HAP-1 (cell line): ENCODE results near the gene LRRC34.

Experiments
- DNase-seq, 2 experiments: peaks; one replicate each; pipeline ENCODE4 v3.0.0-alpha.2; 2016 to 2020; ENCODE audit warnings: low spot score in 2 of 2
- H3K27me3 ChIP-seq: fragments of 250-450 bp; sonication (Bioruptor Pico); 2 replicates; pipeline ENCODE4 v1.5.1; 2020; ENCODE audit warnings: low read depth, mild to moderate bottlenecking, moderate library complexity
- H3K36me3 ChIP-seq: fragments of 250-450 bp; sonication (Bioruptor Pico); replicated peaks from 2 replicates; pipeline ENCODE4 v1.5.1; 2020; ENCODE audit warnings: mild to moderate bottlenecking
- H3K4me1 ChIP-seq: fragments of 250-450 bp; sonication (Bioruptor Pico); 2 replicates; pipeline ENCODE4 v1.5.1; 2020; ENCODE audit warnings: mild to moderate bottlenecking
- H3K4me3 ChIP-seq: fragments of 250-450 bp; sonication (Bioruptor Pico); 2 replicates; pipeline ENCODE4 v1.5.1; 2020; ENCODE audit warnings: mild to moderate bottlenecking, moderate library complexity
- H3K9me3 ChIP-seq: fragments of 250-450 bp; sonication (Bioruptor Pico); 2 replicates; pipeline ENCODE4 v1.5.1; 2020; ENCODE audit warnings: mild to moderate bottlenecking, moderate library complexity
- in situ Hi-C: fragments of 300-500 bp; cut with MboI; formaldehyde crosslinking; loops from 3 replicates; pipeline ENCODE4 v1.14.3; 2020; ENCODE audit warnings: low sequenced_read_pairs, inconsistent platforms, mixed read lengths

Gene LRRC34

DNA sequence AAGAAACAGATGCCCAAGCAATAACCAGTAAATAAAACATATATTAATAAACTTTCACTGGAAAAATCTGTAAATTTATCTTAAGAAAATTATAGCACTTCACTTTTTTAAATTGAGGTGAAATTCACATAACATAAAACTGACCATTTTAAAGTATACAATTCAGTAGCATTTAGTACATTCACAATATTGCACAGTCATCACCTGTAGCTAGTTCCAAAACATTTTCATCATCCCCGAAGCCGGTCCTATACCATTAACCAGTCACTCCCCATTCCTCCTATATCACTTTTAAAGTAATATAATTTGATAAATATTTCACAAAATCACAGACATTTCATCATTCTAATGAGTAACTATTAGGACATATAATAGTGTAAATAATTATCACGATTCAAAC, 8.0 kb downstream of the LRRC34 start:
- no peak for DNase-seq
- Histone ChIP-seq H3K27me3 (no peaks in the 10 kb centered on the region), H3K36me3 (peaks cover 53% of the 10 kb centered on the region), H3K4me3 (no peak overlapping the region), H3K9me3 (no peaks in the 10 kb centered on the region), H3K4me1 (no peaks in the 10 kb centered on the region; the same call in none of the 2 replicates)
- in situ Hi-C loops = no loop called here

DNA sequence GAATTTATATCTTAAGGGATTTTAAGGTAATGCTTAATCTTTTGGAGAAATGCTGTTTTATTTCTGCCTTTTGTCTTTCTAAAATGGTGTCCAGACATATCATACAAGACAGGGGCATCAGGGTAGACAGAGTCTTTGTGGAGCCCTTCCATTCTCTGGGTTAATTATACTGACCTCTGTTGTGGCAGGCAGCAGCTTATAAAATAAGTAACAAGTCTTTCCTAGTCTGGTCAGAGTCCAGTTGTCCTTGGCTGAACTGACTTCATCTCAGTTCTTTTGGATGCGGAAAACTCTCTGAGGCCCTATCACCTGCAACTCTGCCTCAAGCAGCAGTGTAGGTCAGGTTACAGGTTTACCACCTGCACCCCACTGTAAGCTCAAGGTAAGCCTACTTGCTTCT, 20.3 kb downstream of the LRRC34 start:
- Histone ChIP-seq H3K27me3 (no peaks in the 10 kb centered on the region), H3K9me3 (no peaks in the 10 kb centered on the region), H3K4me1 (no peaks in the 10 kb centered on the region), H3K36me3 (peaks cover 23% of the 10 kb centered on the region), H3K4me3 (no peak overlapping the region)
- in situ Hi-C loops = no loop called here
- DNase-seq = no peak

DNA sequence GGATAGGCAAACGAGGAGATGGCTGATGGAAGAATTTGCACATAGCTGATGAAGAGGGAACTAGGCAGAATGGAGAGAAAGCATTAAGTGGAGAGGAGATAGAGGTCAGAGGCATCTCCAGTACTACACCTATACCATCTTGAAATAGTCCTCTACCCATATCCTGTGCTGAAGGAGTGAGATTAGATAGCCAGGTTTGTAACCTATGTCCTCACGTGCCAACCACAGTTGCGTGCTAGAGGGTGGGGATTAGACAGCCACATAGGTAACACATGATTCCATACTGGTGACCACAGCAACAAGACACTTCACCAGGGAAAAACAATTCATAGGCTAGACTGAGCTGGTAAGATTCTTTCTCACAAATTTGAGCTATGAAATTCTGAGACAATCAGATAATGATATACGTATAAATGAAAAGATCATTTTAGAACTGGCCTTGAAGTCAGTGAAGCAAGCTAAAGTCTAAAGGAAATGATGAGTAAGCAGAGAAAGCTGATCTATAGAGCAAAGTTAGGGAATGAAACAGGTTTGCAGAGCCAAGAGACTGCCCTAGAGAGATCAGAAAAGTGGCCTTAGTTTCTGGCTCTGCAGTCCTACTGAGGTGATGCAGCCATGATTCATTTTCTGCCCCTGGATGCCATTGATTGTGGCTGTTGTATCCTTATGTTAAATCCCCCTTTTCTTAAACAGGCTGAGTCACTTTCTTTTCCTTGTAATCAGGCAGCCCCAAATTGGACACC, 21.8 kb downstream of the LRRC34 start:
- DNase-seq = no peak
- peaks cover 37% of the 10 kb centered on the region for H3K36me3 ChIP-seq
- in situ Hi-C loops = no loop called here

DNA sequence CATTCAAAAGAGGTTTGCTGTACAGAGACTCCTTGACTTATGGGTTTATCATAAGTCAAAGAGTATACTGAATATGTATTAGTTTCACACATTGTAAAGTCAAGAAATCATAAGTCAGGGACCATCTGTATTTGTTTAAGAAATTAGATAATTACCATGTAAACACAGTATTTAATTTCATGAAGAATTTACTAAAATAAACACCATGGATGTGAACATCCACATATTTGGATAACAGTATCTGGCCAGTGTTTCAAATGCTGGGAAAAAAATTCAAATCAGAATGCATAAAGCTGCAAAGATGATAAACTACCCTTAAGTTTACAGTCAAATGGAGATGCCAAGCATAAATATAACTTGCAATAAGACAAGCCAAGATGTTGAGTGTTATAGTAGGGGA, 22.5 kb downstream of the LRRC34 start:
- Histone ChIP-seq H3K27me3 (no peaks in the 10 kb centered on the region), H3K4me3 (no peak overlapping the region), H3K9me3 (no peaks in the 10 kb centered on the region), H3K4me1 (no peaks in the 10 kb centered on the region), H3K36me3 (peaks cover 43% of the 10 kb centered on the region)
- DNase-seq = no peak
- in situ Hi-C loops = no loop called here

More for the DNA sequence above, 21.8 kb downstream of the LRRC34 start:
- Histone ChIP-seq H3K27me3 (no peaks in the 10 kb centered on the region), H3K4me1 (no peaks in the 10 kb centered on the region), H3K4me3 (no peak overlapping the region), H3K9me3 (no peaks in the 10 kb centered on the region)

DNA sequence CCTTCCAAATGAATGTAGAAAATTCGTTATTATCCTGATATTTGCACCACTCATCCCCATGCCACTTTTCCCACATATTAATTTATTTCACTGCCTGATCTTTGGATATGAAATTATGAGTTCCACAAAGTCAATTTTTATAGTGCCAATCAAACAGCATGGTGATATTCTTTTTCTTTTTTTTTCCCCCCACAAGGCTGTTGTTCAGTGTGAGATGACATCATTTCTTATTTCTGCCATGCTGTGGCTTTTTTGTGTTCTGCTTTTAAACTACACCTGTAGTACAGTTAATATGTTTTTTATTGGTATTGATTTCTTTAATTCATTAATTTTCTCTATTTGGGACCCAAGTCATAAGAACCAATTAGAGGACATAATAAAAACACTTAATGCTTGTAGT, 24.9 kb downstream of the LRRC34 start:
- in situ Hi-C loops = no loop called here
- Histone ChIP-seq H3K4me1 (no peaks in the 10 kb centered on the region), H3K36me3 (peaks cover 57% of the 10 kb centered on the region), H3K4me3 (no peak overlapping the region), H3K9me3 (no peaks in the 10 kb centered on the region), H3K27me3 (no peaks in the 10 kb centered on the region)
- no peak for DNase-seq

DNA sequence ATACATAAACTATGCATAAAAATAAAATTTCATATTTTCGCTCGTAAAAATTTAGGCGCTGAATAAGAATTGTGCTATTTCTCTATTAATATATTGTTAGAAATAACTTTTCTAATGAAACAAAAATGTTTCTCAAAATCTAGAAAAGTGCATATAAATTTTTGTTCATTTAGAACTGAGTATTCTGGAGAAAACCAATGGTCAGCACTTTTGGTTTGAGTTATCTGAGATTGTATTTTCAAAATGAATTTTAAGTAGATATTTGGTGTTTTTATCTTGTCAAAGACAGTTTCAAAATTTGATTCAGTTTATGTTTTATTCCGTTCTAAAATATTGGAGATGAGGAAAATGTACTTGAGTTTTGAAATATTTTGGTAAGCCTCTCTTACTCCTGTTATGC, 25.6 kb downstream of the LRRC34 start:
- DNase-seq = no peak
- peaks cover 63% of the 10 kb centered on the region for H3K36me3 ChIP-seq
- no peaks in the 10 kb centered on the region for H3K9me3 ChIP-seq
- H3K4me3 ChIP-seq = no peak overlapping the region
- H3K27me3 ChIP-seq = no peaks in the 10 kb centered on the region
- no peaks in the 10 kb centered on the region for H3K4me1 ChIP-seq
- in situ Hi-C loops = no loop called here

DNA sequence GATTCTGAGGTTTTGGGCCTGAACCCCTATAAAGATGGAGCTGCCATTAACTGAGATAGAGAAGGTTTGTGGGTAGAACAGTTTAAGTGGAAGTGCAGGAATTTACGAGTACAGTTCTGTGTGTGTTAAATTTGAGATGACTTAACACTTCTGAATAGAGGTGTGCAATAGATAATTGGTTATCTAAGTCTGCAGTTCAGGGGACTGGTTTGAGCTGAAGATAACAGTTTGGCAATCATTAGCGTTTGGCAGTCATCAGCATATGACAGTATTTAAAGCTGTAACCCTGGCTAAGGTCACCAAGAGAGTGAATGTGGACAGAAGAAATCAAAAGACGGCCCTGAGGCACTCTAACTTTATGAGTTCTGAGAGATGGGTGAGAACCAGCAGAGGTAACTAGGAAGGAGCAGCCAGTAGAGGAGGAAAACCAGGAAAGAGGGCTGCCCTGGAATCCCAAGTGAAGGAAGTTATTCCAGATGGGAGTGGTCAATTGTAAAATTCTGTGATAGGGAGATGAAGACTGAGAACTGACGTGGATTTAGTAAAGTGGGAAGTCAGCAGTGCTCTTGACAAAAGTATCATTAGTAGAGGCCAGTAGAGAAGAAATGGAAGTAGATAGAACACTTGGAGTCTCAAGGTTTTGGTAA, 31.4 kb downstream of the LRRC34 start:
- Histone ChIP-seq H3K36me3 (peaks cover 78% of the 10 kb centered on the region), H3K4me1 (peaks cover under 1% of the 10 kb centered on the region; the same call in 1 of the 2 replicates), H3K9me3 (no peaks in the 10 kb centered on the region), H3K27me3 (no peaks in the 10 kb centered on the region), H3K4me3 (no peak overlapping the region)
- DNase-seq = no peak
- in situ Hi-C loops = no loop called here

DNA sequence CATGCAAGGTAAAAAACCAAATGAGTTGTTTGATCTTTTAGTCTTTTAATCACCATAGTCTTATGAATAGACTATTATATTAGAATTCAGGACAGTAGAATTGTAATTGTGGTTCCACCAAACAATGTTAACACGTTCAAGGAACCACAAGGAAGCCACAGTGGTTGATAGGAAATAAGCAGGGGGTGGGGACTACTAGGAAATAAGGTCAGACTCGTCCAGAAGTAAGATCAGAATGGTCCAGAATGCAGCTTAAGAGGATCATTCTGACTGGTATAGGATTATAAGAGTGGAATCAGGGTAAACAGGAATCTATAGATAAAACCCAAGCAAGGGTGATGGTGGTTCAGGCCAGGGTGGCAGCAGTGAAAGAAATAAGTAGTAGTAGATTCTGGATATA, 32.0 kb downstream of the LRRC34 start:
- Histone ChIP-seq H3K4me3 (no peak overlapping the region), H3K4me1 (peaks cover 7% of the 10 kb centered on the region; the same call in 1 of the 2 replicates), H3K27me3 (no peaks in the 10 kb centered on the region), H3K9me3 (no peaks in the 10 kb centered on the region), H3K36me3 (peaks cover 78% of the 10 kb centered on the region)
- in situ Hi-C loops = no loop called here
- no peak for DNase-seq

DNA sequence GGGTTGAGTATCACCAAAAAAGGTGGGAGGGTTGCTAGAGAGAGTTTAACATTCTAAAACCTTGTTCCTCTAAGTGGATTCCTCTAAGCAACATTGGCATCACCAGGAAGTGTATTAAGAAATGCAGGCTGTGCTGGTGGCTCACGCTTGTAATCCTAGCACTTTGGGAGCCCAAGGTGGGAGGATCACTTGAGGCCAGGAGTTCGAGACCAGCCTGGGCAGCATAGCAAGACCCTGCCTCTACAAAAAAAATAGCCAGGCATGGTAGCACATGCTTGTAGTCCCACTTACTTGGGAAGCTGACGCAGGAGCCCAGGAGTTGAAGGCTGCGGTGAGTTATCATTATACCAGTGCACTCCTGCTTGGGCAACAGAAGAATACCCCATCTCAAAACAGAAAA, 34.9 kb downstream of the LRRC34 start:
- Histone ChIP-seq H3K27me3 (no peaks in the 10 kb centered on the region), H3K36me3 (peaks cover 73% of the 10 kb centered on the region), H3K9me3 (no peaks in the 10 kb centered on the region), H3K4me1 (peaks cover 21% of the 10 kb centered on the region), H3K4me3 (no peak overlapping the region)
- in situ Hi-C loops = no loop called here
- DNase-seq = no peak

DNA sequence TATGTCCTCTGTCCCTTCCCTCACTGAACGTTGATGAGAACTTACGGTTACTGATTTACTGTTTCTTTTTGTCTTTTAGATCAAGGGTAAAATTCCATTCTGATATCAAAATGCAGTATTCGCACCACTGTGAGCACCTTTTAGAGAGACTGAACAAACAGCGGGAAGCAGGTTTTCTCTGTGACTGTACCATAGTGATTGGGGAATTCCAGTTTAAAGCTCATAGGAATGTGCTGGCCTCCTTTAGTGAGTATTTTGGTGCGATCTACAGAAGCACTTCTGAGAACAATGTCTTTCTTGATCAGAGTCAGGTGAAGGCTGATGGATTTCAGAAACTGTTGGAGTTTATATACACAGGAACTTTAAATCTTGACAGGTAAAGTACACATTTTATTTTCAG, 38.5 kb downstream of the LRRC34 start:
- Histone ChIP-seq H3K4me3 (peak overlapping the region; percentile 93), H3K27me3 (no peaks in the 10 kb centered on the region), H3K36me3 (peaks cover 43% of the 10 kb centered on the region), H3K9me3 (no peaks in the 10 kb centered on the region), H3K4me1 (peaks cover 21% of the 10 kb centered on the region)
- in situ Hi-C loops = no loop called here
- DNase-seq = peak in 1 of 2 experiments; percentile 14

DNA sequence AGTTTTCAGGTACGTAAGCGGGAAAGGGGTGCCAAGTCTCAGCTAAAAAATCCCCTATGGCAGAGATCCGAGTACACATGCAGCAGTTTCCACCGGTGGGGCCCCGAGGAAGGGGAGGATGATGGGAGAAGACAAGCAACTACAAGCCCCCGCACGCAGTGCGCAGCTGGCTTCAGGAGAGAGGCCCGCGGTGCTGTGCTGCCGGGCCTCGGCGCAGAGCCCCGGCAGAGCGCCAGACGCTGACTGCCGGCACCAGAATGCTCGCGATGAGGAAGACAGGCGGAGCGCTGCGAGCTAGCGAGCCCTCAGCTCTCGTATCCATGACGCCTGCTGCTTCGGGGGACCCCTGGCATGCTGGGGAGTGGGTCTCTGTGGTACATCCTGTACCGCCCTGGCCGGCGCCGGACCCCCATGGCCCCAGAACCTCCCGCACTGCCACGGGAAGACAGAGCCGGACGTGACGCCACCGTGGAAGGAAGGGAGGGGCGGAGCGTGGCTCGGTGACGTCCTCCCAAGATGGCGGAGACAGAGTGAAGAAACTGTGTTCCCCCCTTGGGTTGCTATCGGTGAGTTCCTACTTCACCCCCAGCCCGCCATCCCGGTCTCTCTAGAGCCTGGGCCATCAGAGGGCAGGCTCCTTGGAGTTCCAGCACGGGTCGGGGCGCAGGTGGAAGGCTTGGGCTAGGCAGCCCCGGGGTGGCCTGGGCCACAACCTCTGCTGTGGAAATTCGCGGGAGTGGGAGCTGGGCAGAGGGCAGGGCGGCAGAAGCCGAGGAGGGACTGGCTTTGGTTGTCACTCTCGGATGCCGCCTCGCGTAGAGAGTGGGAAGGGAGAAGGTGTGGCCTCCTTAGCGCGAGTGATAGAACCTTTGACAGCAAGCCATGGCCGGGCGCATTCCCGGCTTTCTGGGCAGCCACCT, 39.5 kb downstream of the LRRC34 start, which contains the start of gene MYNN:
TSS of gene MYNN (plus strand) at position 500 of the 920 bp plus-strand sequence. CDS start 900 bp downstream, outside the sequence.
- peak; percentile 83 to 93 for DNase-seq
- H3K9me3 ChIP-seq = no peaks in the 10 kb centered on the region
- H3K27me3 ChIP-seq = no peaks in the 10 kb centered on the region
- in situ Hi-C loops = no loop called here
- peaks cover 21% of the 10 kb centered on the region for H3K4me1 ChIP-seq
- peaks cover 34% of the 10 kb centered on the region for H3K36me3 ChIP-seq
- peak within 1 kb of the TSS; percentile 93 for H3K4me3 ChIP-seq

DNA sequence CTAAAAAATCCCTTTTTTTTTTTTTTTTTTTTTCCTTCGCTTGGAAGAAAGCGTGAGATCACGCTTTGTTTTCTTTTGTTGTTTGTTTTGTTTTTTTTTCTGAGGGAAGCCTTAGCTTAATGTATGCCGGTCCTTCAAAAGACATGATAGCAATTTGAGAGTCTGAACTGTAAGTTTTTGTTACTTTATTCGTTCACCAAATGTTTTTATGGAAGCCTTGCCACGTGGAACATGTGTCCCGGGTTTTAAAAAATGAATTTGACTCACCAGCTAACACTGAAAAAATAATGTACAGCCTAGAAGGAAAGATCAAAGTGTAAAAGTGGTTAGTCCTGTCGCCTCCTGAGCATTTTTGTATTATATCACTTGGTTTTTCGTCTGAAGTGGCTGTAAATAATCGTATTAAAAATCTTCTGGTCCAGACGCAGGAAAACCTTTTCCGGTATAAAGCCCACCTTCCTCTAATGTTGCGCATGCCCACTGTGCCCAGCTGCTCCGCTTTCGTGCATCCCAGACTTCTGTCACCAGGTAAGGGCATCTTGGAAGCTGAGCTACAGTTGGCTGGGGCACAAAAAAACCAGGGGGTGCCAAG, 40.3 kb downstream of the LRRC34 start:
- peaks cover 21% of the 10 kb centered on the region for H3K4me1 ChIP-seq
- no peaks in the 10 kb centered on the region for H3K27me3 ChIP-seq
- H3K4me3 ChIP-seq = peak overlapping the region; percentile 93
- peak; percentile 75 to 79 for DNase-seq
- H3K36me3 ChIP-seq = peaks cover 27% of the 10 kb centered on the region
- no peaks in the 10 kb centered on the region for H3K9me3 ChIP-seq
- in situ Hi-C loops = no loop called here

DNA sequence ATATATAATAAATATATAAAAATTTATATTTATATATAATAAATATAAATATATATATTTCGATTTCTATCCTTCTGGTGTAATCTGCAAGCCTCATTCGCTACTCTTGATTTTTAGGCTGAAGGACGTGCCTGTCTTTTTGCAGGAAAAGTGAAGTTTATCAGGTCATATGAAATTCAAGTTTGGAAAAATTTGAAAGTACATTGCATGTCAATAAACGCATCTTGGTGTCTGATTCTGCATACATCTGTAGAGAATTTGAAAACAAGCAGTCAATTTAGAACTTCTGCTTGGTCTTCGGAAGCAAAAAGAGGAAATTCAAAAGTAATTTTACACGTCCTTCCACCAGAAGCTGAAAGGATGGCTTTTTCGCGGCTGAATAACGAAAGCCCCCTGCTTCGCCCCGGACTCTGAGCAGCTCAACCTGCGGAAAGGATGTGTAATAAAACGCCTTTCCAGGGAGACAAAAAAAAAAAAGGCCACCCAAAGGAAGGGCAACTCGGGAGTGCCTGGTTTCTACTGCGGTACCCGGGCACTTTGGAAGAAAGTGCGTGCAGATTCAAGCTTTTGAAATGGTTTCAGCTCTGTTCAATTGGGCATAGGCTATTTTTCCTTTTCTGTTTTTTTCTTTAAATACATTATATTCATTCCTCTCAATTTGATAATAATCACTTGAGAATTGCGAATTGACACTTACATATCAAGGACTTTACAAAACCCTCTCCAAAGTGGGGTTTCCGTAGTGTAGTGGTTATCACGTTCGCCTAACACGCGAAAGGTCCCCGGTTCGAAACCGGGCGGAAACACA, 41.0 kb downstream of the LRRC34 start:
- H3K4me3 ChIP-seq = peak overlapping the region; percentile 93
- H3K9me3 ChIP-seq = no peaks in the 10 kb centered on the region
- in situ Hi-C loops = no loop called here
- peaks cover 20% of the 10 kb centered on the region for H3K36me3 ChIP-seq
- H3K4me1 ChIP-seq = peaks cover 21% of the 10 kb centered on the region
- peak; percentile 81 to 89 for DNase-seq
- H3K27me3 ChIP-seq = no peaks in the 10 kb centered on the region
